H1 (cell line): ENCODE measurements around the gene WRAP73. TPM values are rescaled to one million over a fixed set of nuclear protein-coding genes. Genes with fewer than 3 reads are reported as not detected.

Experiments used
- CTCF ChIA-PET: fragments of 300-600 bp; sonication (Branson Sonifier 250); formaldehyde crosslinking; loops from one replicate; lab custom pipeline; 2021; ENCODE audit not compliant: partially characterized antibody; lab: Charles Lee
- POLR2A ChIA-PET: fragments of 300-600 bp; sonication (Branson Sonifier 250); formaldehyde crosslinking; loops from one replicate; lab custom pipeline; 2021; ENCODE audit warnings: inconsistent platforms; ENCODE audit not compliant: partially characterized antibody; lab: Charles Lee
- DNase-seq, 2 experiments: peaks; one replicate each; pipeline versions ENCODE4 v3.0.0 to v3.0.0-alpha.2; 2010 to 2022; ENCODE audit warnings: low spot score in 2 of 2, low read depth in 1 of 2, mixed read lengths in 1 of 2
- FAIRE-seq: peaks from 2 replicates; lab custom pipeline; 2011; peaks lifted over from hg19 to GRCh38; lab: Jason Lieb, UNC
- H2AFZ ChIP-seq: 2 replicates; pipeline ENCODE4 v1.8.1; 2012; ENCODE audit warnings: low read length, inconsistent platforms
- H2AK5ac ChIP-seq: 2 replicates; pipeline ENCODE4 v1.6.1; 2013; ENCODE audit warnings: low read depth, low read length
- H2BK120ac ChIP-seq: replicated peaks from 2 replicates; pipeline ENCODE3; 2013; ENCODE audit warnings: low read depth, low read length, inconsistent platforms
- H2BK12ac ChIP-seq: 2 replicates; pipeline ENCODE4 v1.6.1; 2013; ENCODE audit warnings: low read depth, low read length
- H2BK15ac ChIP-seq: 2 replicates; pipeline ENCODE4 v1.6.1; 2013; ENCODE audit warnings: low read length
- H2BK20ac ChIP-seq: 2 replicates; pipeline ENCODE4 v1.6.1; 2013; ENCODE audit warnings: low read length
- H2BK5ac ChIP-seq: 2 replicates; pipeline ENCODE4 v1.6.1; 2013; ENCODE audit warnings: low read depth, low read length
- H3K14ac ChIP-seq: 2 replicates; pipeline ENCODE4 v1.6.1; 2013; ENCODE audit warnings: inconsistent platforms; ENCODE audit not compliant: insufficient read length
- H3K18ac ChIP-seq: 2 replicates; pipeline ENCODE4 v1.6.1; 2013; ENCODE audit warnings: low read length; ENCODE audit errors: extremely low read depth
- H3K23ac ChIP-seq: 2 replicates; pipeline ENCODE4 v1.6.1; 2013; ENCODE audit warnings: inconsistent platforms; ENCODE audit not compliant: insufficient read length
- H3K23me2 ChIP-seq: 2 replicates; pipeline ENCODE4 v1.6.1; 2013; ENCODE audit warnings: low read depth, low read length
- H3K27ac ChIP-seq: 2 replicates; pipeline ENCODE4 v1.6.1; 2011; ENCODE audit warnings: low read depth, low read length, inconsistent platforms
- H3K27me3 ChIP-seq, 4 experiments: replicated peaks in 1 of 4; 1 replicate in 1 of 4; 2 replicates in 3 of 4; pipeline versions ENCODE4 v1.6.1 to v1.8.1; 2011 to 2013; ENCODE audit warnings: low read length in 3 of 4, mild to moderate bottlenecking in 3 of 4, inconsistent platforms in 2 of 4, mixed read lengths in 2 of 4, moderate library complexity in 1 of 4; ENCODE audit not compliant: control insufficient read depth in 3 of 4, insufficient read depth in 3 of 4; ENCODE audit errors: extremely low read depth in 1 of 4
- H3K36me3 ChIP-seq, 4 experiments: 2 replicates each; pipeline versions ENCODE4 v1.6.1 to v1.8.1; 2011 to 2013; ENCODE audit warnings: mild to moderate bottlenecking in 4 of 4, low read length in 3 of 4, moderate library complexity in 2 of 4, control low read depth in 1 of 4, inconsistent platforms in 1 of 4; ENCODE audit not compliant: insufficient read depth in 4 of 4, control insufficient read depth in 2 of 4
- H3K4ac ChIP-seq: replicated peaks from 2 replicates; pipeline ENCODE3; 2013; ENCODE audit warnings: low read length, low read depth, mixed read lengths, inconsistent platforms; ENCODE audit not compliant: insufficient read length
- H3K4me1 ChIP-seq, 4 experiments: replicated peaks in 1 of 4; 1 replicate in 1 of 4; 2 replicates in 3 of 4; pipeline versions ENCODE4 v1.6.1 to v1.8.1; 2011 to 2013; ENCODE audit warnings: low read length in 3 of 4, inconsistent platforms in 2 of 4, mixed read lengths in 1 of 4; ENCODE audit not compliant: insufficient read depth in 4 of 4, control insufficient read depth in 3 of 4
- H3K4me2 ChIP-seq, 2 experiments: 2 replicates each; pipeline versions ENCODE4 v1.6.1 to v1.8.1; 2011 to 2013; ENCODE audit warnings: low read depth in 2 of 2, low read length in 2 of 2, control low read depth in 1 of 2, inconsistent platforms in 1 of 2, mild to moderate bottlenecking in 1 of 2; ENCODE audit not compliant: insufficient read depth in 1 of 2
- H3K4me3 ChIP-seq, 4 experiments: fragments of 200-600, 300-600 bp in 1 of 4; sonication (generic), shearing (Covaris generic), sonication (Bioruptor Twin) in 1 of 4; 2 replicates each; pipeline versions ENCODE4 v1.5.1 to v1.8.1; 2011 to 2016; ENCODE audit warnings: low read length in 4 of 4, low read depth in 3 of 4, control low read depth in 2 of 4, inconsistent platforms in 2 of 4, mild to moderate bottlenecking in 2 of 4, mixed read lengths in 1 of 4, moderate library complexity in 1 of 4; ENCODE audit not compliant: insufficient read depth in 2 of 4; ENCODE audit errors: extremely low read depth in 1 of 4
- H3K56ac ChIP-seq: replicated peaks from 2 replicates; pipeline ENCODE3; 2013; ENCODE audit warnings: low read depth, mild to moderate bottlenecking, mixed read lengths, low read length, inconsistent platforms; ENCODE audit not compliant: insufficient read length
- H3K79me1 ChIP-seq: 2 replicates; pipeline ENCODE4 v1.6.1; 2013; ENCODE audit warnings: low read depth, low read length, control low read depth
- H3K79me2 ChIP-seq, 2 experiments: 2 replicates each; pipeline versions ENCODE4 v1.6.1 to v1.8.1; 2012 to 2013; ENCODE audit warnings: low read length in 2 of 2, mild to moderate bottlenecking in 2 of 2, inconsistent platforms in 1 of 2; ENCODE audit not compliant: insufficient read depth in 2 of 2, control insufficient read depth in 1 of 2
- H3K9ac ChIP-seq, 4 experiments: replicated peaks in 1 of 4; 1 replicate in 1 of 4; 2 replicates in 3 of 4; pipeline versions ENCODE4 v1.6.1 to v1.8.1; 2011 to 2013; ENCODE audit warnings: low read depth in 3 of 4, low read length in 3 of 4, control low read depth in 2 of 4, mild to moderate bottlenecking in 2 of 4, moderate library complexity in 2 of 4, inconsistent platforms in 1 of 4; ENCODE audit errors: extremely low read depth in 1 of 4
- H3K9me3 ChIP-seq, 2 experiments: 2 replicates each; pipeline versions ENCODE4 v1.6.1 to v1.8.1; 2012 to 2013; ENCODE audit warnings: mild to moderate bottlenecking in 2 of 2, moderate library complexity in 2 of 2, control low read depth in 1 of 2, inconsistent platforms in 1 of 2, low read depth in 1 of 2, low read length in 1 of 2, mixed read lengths in 1 of 2; ENCODE audit not compliant: insufficient read depth in 2 of 2
- H4K20me1 ChIP-seq, 2 experiments: replicated peaks in 1 of 2; 2 replicates each; pipeline versions ENCODE3 to v1.8.1; 2011 to 2013; ENCODE audit warnings: inconsistent platforms in 2 of 2, low read length in 2 of 2, mild to moderate bottlenecking in 1 of 2; ENCODE audit not compliant: insufficient read depth in 2 of 2, control insufficient read depth in 1 of 2
- H4K5ac ChIP-seq: 2 replicates; pipeline ENCODE4 v1.6.1; 2013; ENCODE audit warnings: low read length, low read depth, mixed read lengths, inconsistent platforms; ENCODE audit not compliant: insufficient read length
- H4K8ac ChIP-seq: 2 replicates; pipeline ENCODE4 v1.8.0; 2013; ENCODE audit warnings: mild to moderate bottlenecking, moderate library complexity, low read length, inconsistent platforms; ENCODE audit not compliant: insufficient read depth; ENCODE audit errors: extremely low read depth
- H4K91ac ChIP-seq: replicated peaks from 2 replicates; pipeline ENCODE3; 2013; ENCODE audit warnings: low read length, mixed read lengths, inconsistent platforms; ENCODE audit not compliant: insufficient read length
- CHD1 ChIP-seq: IDR thresholded peaks from 2 replicates; pipeline ENCODE4 v1.6.1; 2012; ENCODE audit warnings: low read depth, low read length, improper control_type of control experiment
- CHD2 ChIP-seq: IDR thresholded peaks from 2 replicates; pipeline ENCODE4 v1.6.1; 2012; ENCODE audit warnings: low read length, improper control_type of control experiment
- KDM4A ChIP-seq: IDR thresholded peaks from one replicate; pipeline ENCODE4 v1.7.1; 2012; ENCODE audit warnings: low read depth, mild to moderate bottlenecking, moderate library complexity, low read length, inconsistent platforms; ENCODE audit not compliant: severe bottlenecking
- MAFK ChIP-seq: IDR thresholded peaks from 2 replicates; pipeline ENCODE4 v1.6.1; 2012; ENCODE audit warnings: low read depth, mild to moderate bottlenecking, improper control_type of control experiment, low read length
- PHF8 ChIP-seq: fragments of 200-600 bp; sonication (generic); conservative IDR thresholded peaks from 2 replicates; pipeline ENCODE4 v1.7.1; 2012; ENCODE audit warnings: low read depth, mild to moderate bottlenecking, inconsistent platforms, low read length, moderate library complexity
- RBBP5 ChIP-seq: IDR thresholded peaks from 2 replicates; pipeline ENCODE4 v1.7.1; 2012; ENCODE audit warnings: low read depth, mild to moderate bottlenecking, inconsistent platforms, low read length, moderate library complexity, borderline replicate concordance
- SIN3A ChIP-seq, 2 experiments: IDR thresholded peaks in 1 of 2; conservative IDR thresholded peaks in 1 of 2; 2 replicates each; pipeline ENCODE4 v1.6.1; 2011 to 2012; ENCODE audit warnings: low read length in 2 of 2, improper control_type of control experiment in 1 of 2, low read depth in 1 of 2, mild to moderate bottlenecking in 1 of 2
- TAF7 ChIP-seq: optimal IDR thresholded peaks from 2 replicates; pipeline ENCODE3; 2011; ENCODE audit warnings: low read depth, mild to moderate bottlenecking, inconsistent platforms, low read length, moderate library complexity, borderline replicate concordance
- WGBS, 2 experiments: shearing (Covaris generic) in 1 of 2; methylation state at CpG; one replicate each; pipeline versions ENCODE4 v1.1.6 to v1.1.7; 2013 to 2015; ENCODE audit warnings: low lambda C conversion rate in 2 of 2, mixed read lengths in 2 of 2, inconsistent platforms in 1 of 2, low coverage in 1 of 2, missing lambda C conversion rate in 1 of 2; ENCODE audit not compliant: insufficient replicate concordance in 2 of 2, insufficient coverage in 1 of 2, insufficient read length in 1 of 2; ENCODE audit errors: extremely low coverage in 1 of 2, missing lambda C conversion rate in 1 of 2; 5-methylcytosine and 5-hydroxymethylcytosine counted together
- polyA plus RNA-seq, 7 experiments: library from polyadenylated mRNA; depleted of rRNA in 3 of 7; stranded (reverse) in 5 of 7; unstranded in 2 of 7; fragments of >200 nt in 5 of 7; fragments of 200-250 nt in 2 of 7; gene quantifications; 1 replicate in 5 of 7; 2 replicates in 1 of 7; 4 replicates in 1 of 7; pipeline versions ENCODE4 v1.2.1 to v1.2.3, GENCODE V29; 2011 to 2013; ENCODE audit warnings: missing spikeins in 2 of 7, mixed read lengths in 2 of 7
- total RNA-seq: library from RNA; stranded (reverse); fragmentation: NEBNext Ultra II Directional; extraction: Animal tissue kit (Norgen Biotek cat#: 25700); gene quantifications from 2 replicates; pipeline ENCODE4 v1.2.1, GENCODE V29; 2021
- TF ChIP-seq, protein P1 (sequence below): IDR thresholded peaks from 2 replicates; pipeline ENCODE4 v1.6.1; 2012; ENCODE audit warnings: inconsistent platforms

Gene WRAP73
- total and polyA plus RNA-seq, 2 of the 8 experiments (the other 6 are each of a cell fraction or from before 2014, with no cell fraction given) = 30.3 to 50.7 TPM

- Histone ChIP-seq H2BK20ac (no peak overlapping the region), H3K9me3 (no peaks in the 10 kb centered on the region), H4K8ac (no peak overlapping the region; the same call in 1 of the 2 replicates), H3K14ac (no peak overlapping the region), H2BK15ac (peak overlapping the region; percentile 88)
- no peak for TF ChIP-seq KDM4A
- no peak for TF ChIP-seq MAFK
- TF ChIP-seq CHD1 = no peak
- TF ChIP-seq RBBP5 = no peak
- no peak for TF ChIP-seq SIN3A (conservative IDR thresholded peaks at IDR 0.05 in 1 of 2, IDR thresholded peaks at IDR 0.05 in 1 of 2; ENCODE audit: low read depth in 1 of 2, low read length in 2 of 2)
- no peak for TF ChIP-seq TAF7
- TF ChIP-seq CHD2 = no peak
- TF ChIP-seq, protein P1, sequence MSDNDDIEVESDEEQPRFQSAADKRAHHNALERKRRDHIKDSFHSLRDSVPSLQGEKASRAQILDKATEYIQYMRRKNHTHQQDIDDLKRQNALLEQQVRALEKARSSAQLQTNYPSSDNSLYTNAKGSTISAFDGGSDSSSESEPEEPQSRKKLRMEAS = no peak
- no peak for TF ChIP-seq PHF8
- TF ChIP-seq, all 59 proteins: peak for 0
- H3K18ac ChIP-seq = peak overlapping the region; percentile 11
- no peaks in the 10 kb centered on the region for H3K79me2 ChIP-seq
- no peak overlapping the region for H2AK5ac ChIP-seq
- H3K23ac ChIP-seq = no peak overlapping the region
- H4K5ac ChIP-seq = peak overlapping the region; percentile 32
- H3K27me3 ChIP-seq = no peaks in the 10 kb centered on the region
- WGBS, 2 experiments = 80% methylated on average over 15 of the region's 30 CpGs; no CpG with 5 or more reads in 1 of the 2 experiments
- DNase-seq (no peak), FAIRE-seq (no peak)
- H3K79me1 ChIP-seq = 0 out of 2 replicates have a peak, but pooled peaks cover 2% of the 10 kb centered on the region
- H2BK120ac ChIP-seq = peak overlapping the region; percentile 72
- no peaks in the 10 kb centered on the region for H3K23me2 ChIP-seq
- H3K4me1 ChIP-seq = peaks cover 0 to 24% (median 19%) of the 10 kb centered on the region in 4 experiments; a peak in 6 of 7 replicates
- no peak overlapping the region for H2AFZ ChIP-seq
- peak overlapping the region; percentile 82; the same call in 1 of the 2 replicates for H2BK5ac ChIP-seq
- H3K56ac ChIP-seq = peak overlapping the region; percentile 30
- no peaks in the 10 kb centered on the region for H3K36me3 ChIP-seq
- CTCF ChIA-PET = interaction anchor here (0.8 to 4.8 kb wide), 8 partner anchors 8 to 126 kb away, joined by 3 to 35 read pairs (median 6); no protein-coding TSS in a partner anchor
- no peak overlapping the region for H3K27ac ChIP-seq
- no peak overlapping the region for H3K4me3 ChIP-seq
- no peak overlapping the region for H3K9ac ChIP-seq
- POLR2A ChIA-PET = interaction anchor here (0.9 to 2.0 kb wide), 3 partner anchors 9 to 47 kb away, joined by 3 to 8 read pairs (median 4); no protein-coding TSS in a partner anchor
- H4K91ac ChIP-seq = peak overlapping the region; percentile 85
- no peak overlapping the region for H3K4ac ChIP-seq
- no peak overlapping the region; a peak in 1 of 4 replicates for H3K4me2 ChIP-seq
- H2BK12ac ChIP-seq = peak overlapping the region; percentile 50; the same call in 1 of the 2 replicates
- no peaks in the 10 kb centered on the region for H4K20me1 ChIP-seq
Measured at GRCh38 chr1:3598522-3599285, 51.2 kb downstream of the WRAP73 start.
